B cell (primary cell): ENCODE results near the gene PCSK1N. TPM values are rescaled to one million over a fixed set of nuclear protein-coding genes. Genes with fewer than 3 reads are reported as not detected.

Source experiments
- ATAC-seq: fragments of 200-7000 bp; cut with Tn5 transposase; one replicate; pipeline ENCODE4 v1.10.0; 2021; ENCODE audit warnings: low read depth, mild to moderate bottlenecking, moderate number of reproducible peaks, moderate library complexity
- CTCF ChIA-PET: fragments of 350-600 bp; sonication (Branson Sonifier 250); formaldehyde crosslinking; loops from one replicate; lab custom pipeline; 2021; ENCODE audit warnings: antibody characterized with exemption, inconsistent platforms; lab: Charles Lee
- POLR2A ChIA-PET: fragments of 350-600 bp; sonication (Branson Sonifier 250); formaldehyde crosslinking; loops from one replicate; lab custom pipeline; 2021; ENCODE audit warnings: antibody characterized with exemption; lab: Charles Lee
- DNase-seq: peaks from one replicate; pipeline ENCODE4 v3.0.0; 2013
- H2AFZ ChIP-seq: 2 replicates; pipeline ENCODE4 v1.6.1; 2012; ENCODE audit warnings: mild to moderate bottlenecking, low read depth, low read length; ENCODE audit not compliant: insufficient read depth, poor library complexity, severe bottlenecking
- H3K27ac ChIP-seq, 2 donors: 1 replicate in 1 of 2; 2 replicates in 1 of 2; pipeline ENCODE4 v1.5.1; 2012 to 2013; ENCODE audit warnings: low read length in 2 of 2, mild to moderate bottlenecking in 2 of 2, moderate library complexity in 1 of 2
- H3K27me3 ChIP-seq, 4 experiments: fragments of 200-600 bp in 1 of 4; sonication (generic) in 1 of 4; replicated peaks in 1 of 4; 1 replicate in 2 of 4; 2 replicates in 2 of 4; pipeline versions ENCODE4 v1.6.1 to v1.7.0; 2013 to 2016; ENCODE audit warnings: low read length in 3 of 4, mild to moderate bottlenecking in 2 of 4, mixed read lengths in 1 of 4, moderate library complexity in 1 of 4; ENCODE audit not compliant: insufficient read depth in 4 of 4, control insufficient read depth in 3 of 4; ENCODE audit errors: control extremely low read depth in 1 of 4
- H3K36me3 ChIP-seq, 2 experiments: replicated peaks in 1 of 2; 1 replicate in 1 of 2; 2 replicates in 1 of 2; pipeline versions ENCODE4 v1.6.1 to v1.7.1; 2013; ENCODE audit warnings: low read length in 1 of 2; ENCODE audit not compliant: insufficient read depth in 2 of 2, control insufficient read depth in 1 of 2; ENCODE audit errors: control extremely low read depth in 1 of 2, extremely low read depth in 1 of 2
- H3K4me1 ChIP-seq, 2 donors: fragments of 200-600 bp in 1 of 2; sonication (generic) in 1 of 2; 1 replicate in 1 of 2; 2 replicates in 1 of 2; pipeline versions ENCODE4 v1.5.1 to v1.6.1; 2013 to 2017; ENCODE audit warnings: low read length in 2 of 2; ENCODE audit not compliant: control insufficient read depth in 2 of 2, insufficient read depth in 2 of 2
- H3K4me2 ChIP-seq: replicated peaks from 2 replicates; pipeline ENCODE3; 2012; ENCODE audit warnings: mild to moderate bottlenecking, low read depth, low read length; ENCODE audit not compliant: poor library complexity, severe bottlenecking
- H3K4me3 ChIP-seq, 5 experiments: fragments of 200-600 bp in 1 of 5; sonication (generic) in 1 of 5; 1 replicate in 3 of 5; 2 replicates in 2 of 5; pipeline versions ENCODE4 v1.5.1 to v1.7.0; 2011 to 2016; ENCODE audit warnings: low read length in 4 of 5, mild to moderate bottlenecking in 4 of 5, low read depth in 2 of 5, control low read depth in 1 of 5, moderate library complexity in 1 of 5; ENCODE audit not compliant: insufficient read depth in 1 of 5; ENCODE audit errors: control extremely low read depth in 1 of 5, extremely low read depth in 1 of 5
- H3K79me2 ChIP-seq: fragments of 200-600 bp; sonication (generic); one replicate; pipeline ENCODE4 v1.6.0; 2016; ENCODE audit warnings: low read length; ENCODE audit not compliant: control insufficient read depth, insufficient read depth
- H3K9ac ChIP-seq: fragments of 200-600 bp; sonication (generic); 2 replicates; pipeline ENCODE4 v1.6.1; 2017; ENCODE audit warnings: mild to moderate bottlenecking, low read length, moderate library complexity
- H3K9me3 ChIP-seq, 3 donors: one replicate each; pipeline versions ENCODE4 v1.6.1 to v1.7.1; 2013; ENCODE audit warnings: low read length in 2 of 3; ENCODE audit not compliant: control insufficient read depth in 2 of 3, insufficient read depth in 1 of 3; ENCODE audit errors: control extremely low read depth in 1 of 3
- H4K20me1 ChIP-seq: 2 replicates; pipeline ENCODE4 v1.6.0; 2012; ENCODE audit warnings: mild to moderate bottlenecking, low read length; ENCODE audit not compliant: insufficient read depth, control insufficient read depth, poor library complexity, severe bottlenecking
- H3K27ac Mint-ChIP-seq: one replicate; pipeline ENCODE4 v1.8.0; 2021; ENCODE audit warnings: mixed read lengths
- H3K27me3 Mint-ChIP-seq: one replicate; pipeline ENCODE4 v1.8.0; 2021; ENCODE audit warnings: mixed read lengths
- H3K4me1 Mint-ChIP-seq: one replicate; pipeline ENCODE4 v1.8.0; 2021; ENCODE audit warnings: mixed read lengths
- H3K4me3 Mint-ChIP-seq: one replicate; pipeline ENCODE4 v1.8.0; 2021; ENCODE audit warnings: mixed read lengths
- H3K9me3 Mint-ChIP-seq: one replicate; pipeline ENCODE4 v1.8.0; 2022; ENCODE audit warnings: mixed read lengths; ENCODE audit not compliant: insufficient read depth
- EZH2 ChIP-seq: IDR thresholded peaks from 2 replicates; pipeline ENCODE4 v1.6.1; 2012; ENCODE audit warnings: borderline replicate concordance, low read depth, mild to moderate bottlenecking, moderate library complexity, low read length; ENCODE audit not compliant: insufficient read depth, poor library complexity, severe bottlenecking
- WGBS: methylation state at CpG from one replicate; pipeline ENCODE4 v1.1.5; 2013; ENCODE audit warnings: missing lambda C conversion rate; ENCODE audit not compliant: insufficient coverage; 5-methylcytosine and 5-hydroxymethylcytosine counted together
- intact Hi-C: fragments of 100-400 bp; cut with micrococcal nuclease; formaldehyde crosslinking; loops from one replicate; pipeline ENCODE4 v1.10.0; 2022
- polyA plus RNA-seq: library from polyadenylated mRNA; depleted of rRNA; stranded (reverse); fragments of >200 nt; gene quantifications from 2 replicates; pipeline ENCODE4 v1.2.3, GENCODE V29; 2012
- total RNA-seq, 2 donors: library from RNA; stranded (reverse); fragments of 120-200 nt in 1 of 2; gene quantifications; 1 replicate in 1 of 2; 2 replicates in 1 of 2; pipeline versions ENCODE4 v1.2.3 to v1.2.4, GENCODE V29; 2013 to 2022
- TF ChIP-seq, protein P1 (sequence below): fragments of 200-600 bp; IDR thresholded peaks from one replicate; pipeline ENCODE4 v1.8.0; 2022; ENCODE audit warnings: antibody characterized with exemption, mild to moderate bottlenecking

PCSK1N gene
- total and polyA plus RNA-seq, 2 donors (not counting 1 experiment from before 2014, with no cell fraction given): 0.09 TPM; not detected in 1

DNA sequence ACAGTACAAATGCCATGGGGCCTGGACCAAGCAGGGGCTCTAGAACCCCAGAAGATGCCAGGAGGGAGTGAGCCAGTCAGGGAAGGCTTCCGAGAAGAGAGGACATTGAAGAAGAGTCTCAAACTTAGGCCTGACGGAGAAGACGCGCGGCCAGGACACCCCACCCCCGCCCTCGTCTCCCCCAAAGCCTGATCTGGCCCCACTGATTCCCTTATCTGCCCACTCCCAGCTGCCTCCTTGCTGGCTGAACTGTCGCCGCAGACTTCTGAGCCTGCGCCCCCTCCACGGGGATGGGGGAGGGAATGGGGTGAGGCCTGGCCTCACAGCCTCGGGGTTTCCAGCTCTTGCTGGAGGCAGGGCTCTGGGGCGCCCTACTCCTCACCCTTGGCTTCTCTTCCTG lies 52.6 kb downstream of the PCSK1N start:
- Mint-ChIP-seq H3K27ac (no peak overlapping the region), H3K4me1 (no peaks in the 10 kb centered on the region), H3K9me3 (no peaks in the 10 kb centered on the region), H3K4me3 (no peak overlapping the region), H3K27me3 (peaks cover 11% of the 10 kb centered on the region)
- DNase-seq (no peak), ATAC-seq (no peak)
- H3K9ac ChIP-seq: no peak overlapping the region
- H3K4me3 ChIP-seq: no peak overlapping the region
- H3K9me3 ChIP-seq: no peaks in the 10 kb centered on the region
- no peak overlapping the region for H3K27ac ChIP-seq
- H3K36me3 ChIP-seq: no peaks in the 10 kb centered on the region
- H3K4me1 ChIP-seq: no peaks in the 10 kb centered on the region
- CTCF ChIA-PET: no interaction called here
- WGBS: 100% methylated on average over 2 of the region's 13 CpGs
- TF ChIP-seq, protein P1, sequence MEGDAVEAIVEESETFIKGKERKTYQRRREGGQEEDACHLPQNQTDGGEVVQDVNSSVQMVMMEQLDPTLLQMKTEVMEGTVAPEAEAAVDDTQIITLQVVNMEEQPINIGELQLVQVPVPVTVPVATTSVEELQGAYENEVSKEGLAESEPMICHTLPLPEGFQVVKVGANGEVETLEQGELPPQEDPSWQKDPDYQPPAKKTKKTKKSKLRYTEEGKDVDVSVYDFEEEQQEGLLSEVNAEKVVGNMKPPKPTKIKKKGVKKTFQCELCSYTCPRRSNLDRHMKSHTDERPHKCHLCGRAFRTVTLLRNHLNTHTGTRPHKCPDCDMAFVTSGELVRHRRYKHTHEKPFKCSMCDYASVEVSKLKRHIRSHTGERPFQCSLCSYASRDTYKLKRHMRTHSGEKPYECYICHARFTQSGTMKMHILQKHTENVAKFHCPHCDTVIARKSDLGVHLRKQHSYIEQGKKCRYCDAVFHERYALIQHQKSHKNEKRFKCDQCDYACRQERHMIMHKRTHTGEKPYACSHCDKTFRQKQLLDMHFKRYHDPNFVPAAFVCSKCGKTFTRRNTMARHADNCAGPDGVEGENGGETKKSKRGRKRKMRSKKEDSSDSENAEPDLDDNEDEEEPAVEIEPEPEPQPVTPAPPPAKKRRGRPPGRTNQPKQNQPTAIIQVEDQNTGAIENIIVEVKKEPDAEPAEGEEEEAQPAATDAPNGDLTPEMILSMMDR: no peak
- TF ChIP-seq EZH2: no peak
- H2AFZ ChIP-seq: no peak overlapping the region
- H3K4me2 ChIP-seq: no peak overlapping the region
- POLR2A ChIA-PET: no interaction called here
- H3K79me2 ChIP-seq: no peaks in the 10 kb centered on the region
- H4K20me1 ChIP-seq: no peaks in the 10 kb centered on the region
- no peaks in the 10 kb centered on the region for H3K27me3 ChIP-seq
- intact Hi-C loops: no loop called here

DNA sequence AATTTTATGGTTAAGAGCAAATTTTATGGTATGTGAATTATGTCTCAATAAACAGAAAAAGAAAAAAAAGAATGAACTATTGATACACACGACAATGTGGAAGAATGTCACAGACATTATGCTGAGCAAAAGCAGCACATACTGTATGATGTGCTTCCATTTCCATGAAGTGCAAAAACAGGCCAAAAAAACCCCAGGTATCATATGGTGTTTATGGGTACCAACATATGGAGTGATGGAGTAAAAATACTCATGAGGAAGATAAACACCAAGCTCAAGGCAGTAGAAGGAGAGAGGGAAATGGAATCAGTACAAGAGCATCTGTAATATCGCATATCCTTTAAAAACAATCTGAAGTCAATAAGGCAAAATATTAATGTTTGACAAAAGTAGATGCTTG lies 53.2 kb downstream of the PCSK1N start:
- no peak overlapping the region for H3K4me3 ChIP-seq
- Mint-ChIP-seq H3K27ac (no peak overlapping the region), H3K27me3 (peaks cover 8% of the 10 kb centered on the region), H3K4me3 (no peak overlapping the region), H3K4me1 (no peaks in the 10 kb centered on the region), H3K9me3 (no peaks in the 10 kb centered on the region)
- H2AFZ ChIP-seq: no peak overlapping the region
- ChIA-PET CTCF (no interaction called here), POLR2A (no interaction called here)
- no peaks in the 10 kb centered on the region for H3K79me2 ChIP-seq
- no peak overlapping the region for H3K9ac ChIP-seq
- H3K36me3 ChIP-seq: no peaks in the 10 kb centered on the region
- H3K27ac ChIP-seq: no peak overlapping the region
- intact Hi-C loops: no loop called here
- no peaks in the 10 kb centered on the region for H3K4me1 ChIP-seq
- no peak overlapping the region for H3K4me2 ChIP-seq
- no peaks in the 10 kb centered on the region for H4K20me1 ChIP-seq
- DNase-seq (no peak), ATAC-seq (no peak)
- WGBS: no CpG with 5 or more reads among the region's 2 CpGs
- H3K27me3 ChIP-seq: no peaks in the 10 kb centered on the region
- no peaks in the 10 kb centered on the region for H3K9me3 ChIP-seq
- TF ChIP-seq, protein P1: no peak
- no peak for TF ChIP-seq EZH2
